Thymus (tissue), 11 donors: ENCODE results near the gene MUC13. TPM values are rescaled to one million over a fixed set of nuclear protein-coding genes. Genes with fewer than 3 reads are reported as not detected.

Source experiments
- DNase-seq, 9 donors: peaks; one replicate each; pipeline ENCODE4 v3.0.0-alpha.2; 2013; ENCODE audit warnings: low spot score in 9 of 9, low read depth in 6 of 9, missing footprints in 1 of 9
- H3K27ac ChIP-seq, 2 donors: one replicate each; pipeline ENCODE4 v1.5.1; 2013; ENCODE audit warnings: control low read depth in 1 of 2, low read depth in 1 of 2, low read length in 1 of 2, mild to moderate bottlenecking in 1 of 2, moderate library complexity in 1 of 2
- H3K27me3 ChIP-seq, 2 donors: one replicate each; pipeline ENCODE4 v1.5.1; 2013; ENCODE audit warnings: low read length in 1 of 2; ENCODE audit not compliant: control insufficient read depth in 2 of 2, insufficient read depth in 1 of 2
- H3K36me3 ChIP-seq, 2 donors: one replicate each; pipeline ENCODE4 v1.5.1; 2013; ENCODE audit warnings: low read length in 1 of 2, mild to moderate bottlenecking in 1 of 2, moderate library complexity in 1 of 2; ENCODE audit not compliant: control insufficient read depth in 2 of 2, insufficient read depth in 2 of 2
- H3K4me1 ChIP-seq, 2 donors: one replicate each; pipeline ENCODE4 v1.5.1; 2013; ENCODE audit warnings: low read length in 2 of 2; ENCODE audit not compliant: control insufficient read depth in 2 of 2, insufficient read depth in 2 of 2
- H3K4me3 ChIP-seq, 2 donors: one replicate each; pipeline ENCODE4 v1.5.1; 2013; ENCODE audit warnings: low read length in 2 of 2, control low read depth in 1 of 2, mild to moderate bottlenecking in 1 of 2
- H3K9me3 ChIP-seq, 2 donors: one replicate each; pipeline ENCODE4 v1.5.1; 2013; ENCODE audit warnings: low read length in 1 of 2, mild to moderate bottlenecking in 1 of 2; ENCODE audit not compliant: control insufficient read depth in 2 of 2, insufficient read depth in 1 of 2
- WGBS: extraction: QIAGEN DNeasy Blood & Tissue Kit; methylation state at CpG from one replicate; pipeline ENCODE4 v1.1.7; 2013; 5-methylcytosine and 5-hydroxymethylcytosine counted together
- polyA plus RNA-seq: library from polyadenylated mRNA; stranded (reverse); fragments of 200-250 nt; gene quantifications from one replicate; pipeline ENCODE4 v1.2.3, GENCODE V29; 2013
- total RNA-seq: library from RNA; stranded (reverse); fragments of 120-200 nt; gene quantifications from one replicate; pipeline ENCODE4 v1.2.4, GENCODE V29; 2013
- donor health status: healthy.

The MUC13 gene
- total and polyA plus RNA-seq, 2 donors: 0.05 to 0.46 TPM

DNA sequence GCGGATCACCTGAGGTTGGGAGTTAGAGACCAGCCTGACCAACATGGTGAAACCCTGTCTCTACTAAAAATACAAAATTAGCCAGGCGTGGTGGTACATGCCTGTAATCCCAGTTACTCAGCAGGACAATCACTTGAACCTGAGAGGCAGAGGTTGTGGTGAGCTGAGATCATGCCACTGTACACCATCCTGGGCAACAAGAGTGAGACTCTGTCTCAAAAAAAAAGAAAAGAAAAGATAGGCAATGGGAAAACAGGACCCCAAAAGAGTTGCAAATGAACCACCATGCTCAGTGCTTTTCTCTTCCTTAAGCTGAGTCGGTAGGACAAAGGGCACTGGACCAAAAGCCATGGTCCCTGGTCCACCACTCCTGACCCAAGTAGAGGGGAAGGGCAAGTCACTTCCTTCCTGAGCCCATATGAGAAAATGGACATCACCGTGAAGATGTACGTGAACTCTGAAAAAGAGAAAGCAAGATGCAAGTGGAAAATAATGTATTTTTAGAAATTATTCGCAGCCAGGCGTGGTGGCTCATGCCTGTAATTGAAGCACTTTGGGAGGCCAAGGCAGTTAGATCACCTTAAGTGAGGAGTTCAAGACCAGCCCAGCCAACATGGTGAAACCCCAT lies 50.0 kb downstream of the MUC13 start:
- H3K36me3 ChIP-seq: no peaks in the 10 kb centered on the region

DNA sequence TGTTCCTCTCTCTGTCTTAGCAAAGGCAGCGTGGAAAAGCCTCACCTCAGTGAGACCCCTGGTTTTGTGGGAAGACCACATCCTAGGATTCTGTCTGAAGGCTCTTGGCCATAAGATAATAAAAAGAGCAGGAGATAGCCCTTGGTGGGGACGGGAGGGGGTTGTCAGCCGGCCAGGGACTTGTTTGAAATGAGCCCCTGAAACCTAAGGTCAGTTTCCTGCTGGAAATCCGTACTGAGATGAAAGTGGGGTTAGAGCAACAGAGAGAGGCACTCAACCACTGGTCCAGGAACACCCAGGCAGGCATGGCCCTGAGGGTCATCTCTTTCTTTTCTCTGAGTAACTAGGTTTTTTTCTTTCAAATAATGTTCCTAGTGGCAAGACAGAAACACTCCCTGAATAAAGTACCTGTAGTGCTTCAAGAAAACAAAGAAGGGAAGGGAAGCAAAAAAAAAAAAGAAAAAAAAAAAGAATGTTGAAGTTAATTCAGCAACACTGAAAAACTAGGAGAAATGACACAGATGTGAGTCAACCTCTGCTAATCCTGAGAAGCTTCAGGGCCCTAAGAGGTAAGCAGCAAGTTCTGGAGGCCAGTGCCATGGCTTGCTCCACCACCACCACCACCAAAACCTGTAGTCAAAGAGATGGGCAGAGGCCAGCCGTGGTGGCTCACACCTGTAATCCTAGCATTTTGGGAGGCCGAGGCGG lies 50.6 kb downstream of the MUC13 start:
- no peak for DNase-seq
- Histone ChIP-seq H3K4me3 (no peak overlapping the region), H3K27me3 (peaks cover 36 to 63% of the 10 kb centered on the region in 2 donors), H3K27ac (no peak overlapping the region), H3K36me3 (no peaks in the 10 kb centered on the region), H3K9me3 (no peaks in the 10 kb centered on the region), H3K4me1 (peaks cover 7% of the 10 kb centered on the region in 2 donors)
- 79% methylated on average over 7 of the region's 7 CpGs for WGBS

More for the DNA sequence above, 50.0 kb downstream of the MUC13 start:
- peaks cover 36 to 70% of the 10 kb centered on the region in 2 donors for H3K27me3 ChIP-seq
- H3K27ac ChIP-seq: no peak overlapping the region
- 83% methylated on average over 7 of the region's 7 CpGs for WGBS
- no peak overlapping the region for H3K4me3 ChIP-seq
- peaks cover 7% of the 10 kb centered on the region in 2 donors for H3K4me1 ChIP-seq
- DNase-seq: no peak
- no peaks in the 10 kb centered on the region for H3K9me3 ChIP-seq

DNA sequence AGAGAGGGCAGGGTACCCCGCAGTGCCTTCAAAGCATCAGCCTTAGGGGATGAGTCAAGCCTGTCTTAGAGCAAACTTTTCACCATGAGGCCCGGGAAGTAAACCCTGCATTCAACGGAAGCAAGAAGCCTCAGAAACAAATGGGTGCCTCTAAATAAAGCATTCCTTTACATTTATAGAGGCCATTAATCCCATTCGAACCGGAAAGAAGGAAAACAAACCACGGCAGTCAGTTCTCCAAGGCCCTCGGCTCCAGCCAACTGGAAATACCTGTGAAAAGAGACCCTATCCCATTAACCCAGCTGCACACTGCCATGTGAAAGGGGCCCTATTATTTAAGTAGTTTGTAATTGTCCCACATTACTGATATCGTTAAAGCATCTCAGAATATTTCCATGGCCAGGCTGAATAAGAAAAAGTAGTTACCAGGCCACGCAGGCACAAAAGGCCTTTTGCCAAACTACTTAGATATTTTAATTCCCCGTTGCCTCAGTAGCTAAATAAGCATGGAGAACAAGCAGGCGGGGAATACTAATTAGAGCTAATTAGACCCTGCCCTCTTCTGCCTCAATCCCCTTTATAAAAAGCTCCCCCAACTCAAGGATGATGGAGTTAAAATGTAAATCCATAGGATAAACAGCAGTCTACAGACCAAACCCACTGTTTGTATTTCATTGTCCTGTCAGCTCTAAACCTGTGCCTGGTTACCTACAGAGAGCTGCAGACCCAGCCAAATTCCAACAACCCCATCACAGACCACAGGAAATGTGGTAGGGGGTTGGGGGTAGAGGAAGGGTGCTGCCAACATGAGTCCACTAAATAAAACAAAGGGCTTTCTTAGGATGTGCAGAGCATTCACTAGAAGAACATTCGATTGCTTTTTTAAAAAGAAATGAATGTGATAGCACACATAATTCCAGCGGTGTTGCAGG lies 51.5 kb downstream of the MUC13 start:
- no peaks in the 10 kb centered on the region for H3K36me3 ChIP-seq
- peaks cover 28 to 55% of the 10 kb centered on the region in 2 donors for H3K27me3 ChIP-seq
- H3K27ac ChIP-seq: no peak overlapping the region
- 87% methylated on average over 13 of the region's 13 CpGs for WGBS
- H3K9me3 ChIP-seq: no peaks in the 10 kb centered on the region
- H3K4me3 ChIP-seq: no peak overlapping the region
- DNase-seq: no peak
- H3K4me1 ChIP-seq: peaks cover 7 to 11% of the 10 kb centered on the region in 2 donors

DNA sequence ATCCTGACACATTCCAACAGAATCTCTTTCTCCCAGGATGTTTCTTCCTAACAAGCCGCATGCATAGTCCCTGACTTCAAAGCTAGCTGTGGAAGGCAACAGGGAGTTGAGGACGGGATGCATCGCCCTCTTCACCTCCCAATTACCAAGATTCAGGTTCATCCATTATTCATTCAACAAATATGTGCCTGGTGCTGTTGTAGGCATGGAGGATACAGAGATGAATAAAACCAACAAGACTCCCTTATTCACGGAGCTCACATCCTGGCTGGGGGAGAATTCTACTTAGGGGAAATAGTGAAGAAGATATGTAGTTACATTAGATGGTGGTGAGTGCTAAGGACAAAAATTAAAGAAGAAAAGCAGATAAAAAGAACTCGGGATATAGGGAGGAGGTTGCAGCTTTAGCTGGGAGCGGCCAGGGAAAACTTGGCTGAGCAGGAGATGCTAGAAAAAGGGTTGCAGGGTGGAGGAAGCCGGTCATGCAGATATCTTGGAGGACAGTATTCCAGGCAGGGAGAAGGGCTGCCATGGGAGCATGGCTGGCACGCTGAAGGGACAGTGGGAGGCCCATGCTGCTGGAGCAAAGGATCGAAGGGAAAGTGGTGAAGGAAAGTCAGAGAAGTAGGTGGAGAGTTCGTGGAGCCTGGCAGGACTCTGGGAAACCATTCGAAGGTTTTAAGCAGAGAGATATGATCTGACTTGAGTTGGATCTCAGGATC lies 52.4 kb downstream of the MUC13 start:
- H3K9me3 ChIP-seq: no peaks in the 10 kb centered on the region
- no peak overlapping the region for H3K4me3 ChIP-seq
- H3K27ac ChIP-seq: no peak overlapping the region
- no peak for DNase-seq
- no peaks in the 10 kb centered on the region for H3K36me3 ChIP-seq
- peaks cover 20 to 45% of the 10 kb centered on the region in 2 donors for H3K27me3 ChIP-seq
- H3K4me1 ChIP-seq: peaks cover 5 to 8% of the 10 kb centered on the region in 2 donors
- WGBS: 96% methylated on average over 11 of the region's 11 CpGs

DNA sequence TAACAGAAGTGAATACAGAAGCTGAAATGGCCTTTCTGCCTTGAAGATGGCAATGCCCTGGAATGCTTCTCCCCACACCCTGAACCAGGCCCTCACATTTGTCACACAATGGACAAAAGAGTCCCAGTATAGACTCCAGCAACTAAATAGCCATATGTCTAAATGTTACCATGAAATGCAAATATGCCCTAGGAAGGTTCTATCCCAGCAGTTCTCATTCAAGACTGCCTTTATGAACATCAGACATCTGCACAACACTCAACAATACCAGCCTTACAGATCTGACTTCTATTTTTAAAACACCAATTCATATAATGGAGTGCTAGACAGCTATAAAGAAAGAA lies 55.2 kb downstream of the MUC13 start:
- Histone ChIP-seq H3K27ac (no peak overlapping the region), H3K4me1 (peaks cover 0 to 4% of the 10 kb centered on the region in 2 donors), H3K36me3 (no peaks in the 10 kb centered on the region), H3K4me3 (no peak overlapping the region), H3K9me3 (no peaks in the 10 kb centered on the region), H3K27me3 (peaks cover 6 to 19% of the 10 kb centered on the region in 2 donors)
- no peak for DNase-seq

DNA sequence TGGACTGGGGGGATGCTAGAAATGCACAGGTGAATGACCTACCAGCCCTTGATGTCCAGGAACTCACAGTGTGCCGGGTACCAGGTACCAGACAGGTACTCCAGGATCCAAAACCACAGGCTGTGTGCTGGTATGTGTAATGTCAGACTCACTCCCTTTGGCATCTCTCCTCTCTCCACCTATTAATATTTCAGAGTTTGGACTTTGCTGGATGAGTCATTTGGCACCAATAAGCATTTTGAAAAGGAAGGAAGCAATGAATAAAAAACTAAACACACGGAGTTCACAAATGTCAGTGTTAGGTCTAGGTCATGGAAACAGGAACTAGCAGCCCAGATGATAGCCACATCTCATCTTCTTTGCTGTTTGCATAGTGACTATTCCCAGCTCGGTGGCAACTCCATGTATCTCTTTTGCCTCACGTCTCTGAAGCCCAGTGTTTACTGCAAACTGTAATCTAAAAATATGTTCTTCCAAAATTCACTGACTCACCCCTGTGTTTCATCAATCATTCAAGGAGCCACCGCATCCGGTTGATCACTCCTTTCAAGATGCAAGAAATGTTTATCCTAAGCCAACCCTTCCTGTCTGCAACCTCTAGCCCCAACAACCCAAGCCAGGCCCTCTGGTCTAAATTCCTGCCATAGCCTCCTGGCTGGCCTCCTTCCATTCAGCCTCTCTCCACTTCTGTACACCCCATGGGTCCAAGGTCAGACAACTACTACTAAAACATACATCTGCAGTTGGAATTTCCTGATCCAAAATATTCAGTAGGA lies 55.8 kb downstream of the MUC13 start:
- 24% methylated on average over 6 of the region's 6 CpGs for WGBS
- no peaks in the 10 kb centered on the region for H3K9me3 ChIP-seq
- H3K36me3 ChIP-seq: no peaks in the 10 kb centered on the region
- DNase-seq: peak in 1 of 9 donors; percentile 25
- H3K27me3 ChIP-seq: peaks cover 6 to 13% of the 10 kb centered on the region in 2 donors
- no peak overlapping the region for H3K4me3 ChIP-seq
- H3K4me1 ChIP-seq: peaks cover 0 to 4% of the 10 kb centered on the region in 2 donors
- H3K27ac ChIP-seq: no peak overlapping the region

DNA sequence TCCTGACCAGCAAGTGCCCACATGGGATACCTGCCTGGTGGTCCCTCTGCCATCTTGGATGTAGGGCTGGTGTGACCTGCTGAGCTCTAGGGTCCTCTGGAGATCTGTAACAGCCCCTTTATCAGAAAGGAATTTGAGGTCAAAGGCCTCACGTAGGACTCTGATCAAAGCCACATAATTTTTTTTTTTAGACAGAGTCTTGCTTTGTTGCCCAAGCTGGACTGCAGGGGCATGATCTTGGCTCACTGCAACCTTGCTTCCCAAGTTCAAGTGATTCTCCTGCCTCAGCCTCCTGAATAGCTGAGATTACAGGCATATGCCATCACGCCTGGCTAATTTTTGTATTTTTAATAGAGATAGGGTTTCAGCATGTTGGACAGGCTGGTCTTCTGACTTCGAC lies 56.9 kb downstream of the MUC13 start:
- Histone ChIP-seq H3K27me3 (peaks cover under 1 to 3% of the 10 kb centered on the region in 2 donors), H3K9me3 (no peaks in the 10 kb centered on the region), H3K27ac (no peak overlapping the region), H3K4me1 (peaks cover 0 to 4% of the 10 kb centered on the region in 2 donors), H3K36me3 (no peaks in the 10 kb centered on the region), H3K4me3 (no peak overlapping the region)
- 93% methylated on average over 3 of the region's 3 CpGs for WGBS
- DNase-seq: no peak

DNA sequence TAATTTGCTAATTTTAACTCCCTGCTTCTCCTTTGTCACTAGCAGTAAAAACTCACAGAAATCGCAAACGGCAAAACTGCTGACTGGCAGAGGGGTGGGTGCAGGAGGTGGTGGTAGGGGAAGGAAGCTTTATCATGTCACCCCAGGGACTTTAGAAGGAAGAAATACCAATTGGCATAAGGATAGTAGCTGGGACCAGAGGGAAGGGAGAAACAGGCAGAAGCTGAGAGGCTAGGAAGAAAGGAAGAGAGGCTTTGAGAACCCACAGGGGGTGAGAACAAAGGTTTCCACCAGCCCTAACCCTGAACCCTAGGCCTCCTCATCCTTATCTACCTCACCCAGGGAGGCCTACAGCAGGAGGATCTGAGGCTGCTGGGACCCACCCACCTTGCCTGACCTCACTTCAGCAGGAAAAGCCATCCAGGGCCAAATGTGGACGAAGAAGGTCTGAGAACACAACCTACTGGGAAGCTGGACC lies 58.1 kb downstream of the MUC13 start:
- no peaks in the 10 kb centered on the region for H3K36me3 ChIP-seq
- 56% methylated on average over 3 of the region's 3 CpGs for WGBS

More for the DNA sequence above, 58.1 kb downstream of the MUC13 start:
- Histone ChIP-seq H3K4me1 (peaks cover 0 to 4% of the 10 kb centered on the region in 2 donors), H3K4me3 (no peak overlapping the region), H3K27me3 (no peaks in the 10 kb centered on the region), H3K27ac (peak overlapping the region in 1 of 2 donors; percentile 42), H3K9me3 (no peaks in the 10 kb centered on the region)
- no peak for DNase-seq
